Mesenchymal stem cell (in vitro differentiated cells and primary cell): Measurements from ENCODE around the gene CCDC82.

Source experiments
- DNase-seq: peaks from one replicate; pipeline ENCODE4 v3.0.0-alpha.2; 2013
- H2AFZ ChIP-seq: one replicate; pipeline ENCODE4 v1.6.1; 2013; ENCODE audit warnings: low read depth, mild to moderate bottlenecking, control low read depth, inconsistent platforms, low read length, moderate library complexity
- H2AK5ac ChIP-seq: 2 replicates; pipeline ENCODE4 v1.6.1; 2013; ENCODE audit warnings: low read length, moderate library complexity, mild to moderate bottlenecking, inconsistent platforms; ENCODE audit not compliant: severe bottlenecking
- H2BK120ac ChIP-seq: one replicate; pipeline ENCODE4 v1.6.1; 2013; ENCODE audit warnings: low read depth, mild to moderate bottlenecking, inconsistent platforms, low read length, moderate library complexity
- H2BK12ac ChIP-seq, 2 experiments: one replicate each; pipeline ENCODE4 v1.6.1; 2013; ENCODE audit warnings: inconsistent platforms in 2 of 2, low read length in 2 of 2, mild to moderate bottlenecking in 2 of 2, moderate library complexity in 2 of 2, control low read depth in 1 of 2
- H2BK15ac ChIP-seq: one replicate; pipeline ENCODE4 v1.6.1; 2013; ENCODE audit warnings: mild to moderate bottlenecking, low read depth, inconsistent platforms; ENCODE audit not compliant: poor library complexity, severe bottlenecking
- H2BK5ac ChIP-seq: 2 replicates; pipeline ENCODE4 v1.6.1; 2013; ENCODE audit warnings: low read depth, mild to moderate bottlenecking, low read length, control low read depth, inconsistent platforms; ENCODE audit not compliant: poor library complexity, severe bottlenecking
- H3K14ac ChIP-seq, 2 experiments: one replicate each; pipeline ENCODE4 v1.6.1; 2013; ENCODE audit warnings: inconsistent platforms in 2 of 2, low read length in 2 of 2, control low read depth in 1 of 2, mild to moderate bottlenecking in 1 of 2, moderate library complexity in 1 of 2
- H3K18ac ChIP-seq, 2 experiments: one replicate each; pipeline ENCODE4 v1.6.1; 2013; ENCODE audit warnings: inconsistent platforms in 2 of 2, low read length in 2 of 2, control low read depth in 1 of 2, low read depth in 1 of 2, mild to moderate bottlenecking in 1 of 2
- H3K23ac ChIP-seq, 2 experiments: one replicate each; pipeline ENCODE4 v1.6.1; 2013; ENCODE audit warnings: inconsistent platforms in 2 of 2, low read length in 2 of 2, mild to moderate bottlenecking in 2 of 2, moderate library complexity in 2 of 2, control low read depth in 1 of 2
- H3K27ac ChIP-seq: 2 replicates; pipeline ENCODE4 v1.5.1; 2013; ENCODE audit warnings: mild to moderate bottlenecking, moderate library complexity, low read length, control low read depth, inconsistent platforms; ENCODE audit not compliant: poor library complexity, severe bottlenecking
- H3K27me3 ChIP-seq, 2 experiments: 2 replicates each; pipeline versions ENCODE4 v1.6.1 to v1.7.0; 2013; ENCODE audit warnings: low read length in 2 of 2, mild to moderate bottlenecking in 2 of 2, moderate library complexity in 2 of 2, control low read depth in 1 of 2, inconsistent platforms in 1 of 2; ENCODE audit not compliant: control insufficient read depth in 1 of 2, insufficient read depth in 1 of 2
- H3K36me3 ChIP-seq, 2 experiments: 2 replicates each; pipeline versions ENCODE4 v1.6.1 to v1.7.0; 2013; ENCODE audit warnings: low read length in 2 of 2, control low read depth in 1 of 2, inconsistent platforms in 1 of 2, low read depth in 1 of 2, mild to moderate bottlenecking in 1 of 2; ENCODE audit not compliant: insufficient read depth in 2 of 2, control insufficient read depth in 1 of 2
- H3K4ac ChIP-seq, 2 experiments: one replicate each; pipeline ENCODE4 v1.6.1; 2013; ENCODE audit warnings: inconsistent platforms in 2 of 2, low read length in 2 of 2, mild to moderate bottlenecking in 2 of 2, moderate library complexity in 2 of 2, control low read depth in 1 of 2, low read depth in 1 of 2
- H3K4me1 ChIP-seq: 2 replicates; pipeline ENCODE4 v1.6.1; 2013; ENCODE audit warnings: low read depth, low read length, control low read depth; ENCODE audit not compliant: control insufficient read depth, insufficient read depth
- H3K4me2 ChIP-seq: 2 replicates; pipeline ENCODE4 v1.6.1; 2013; ENCODE audit warnings: low read length, mild to moderate bottlenecking, inconsistent platforms; ENCODE audit not compliant: poor library complexity, severe bottlenecking
- H3K4me3 ChIP-seq, 2 experiments: 2 replicates each; pipeline versions ENCODE4 v1.5.1 to v1.7.0; 2013; ENCODE audit warnings: low read length in 2 of 2, mild to moderate bottlenecking in 2 of 2, control low read depth in 1 of 2, low read depth in 1 of 2; ENCODE audit not compliant: insufficient read depth in 1 of 2
- H3K79me1 ChIP-seq: replicated peaks from 2 replicates; pipeline ENCODE4 v1.6.1; 2013; ENCODE audit warnings: mild to moderate bottlenecking, control low read depth, low read length, inconsistent platforms; ENCODE audit not compliant: poor library complexity, severe bottlenecking
- H3K9ac ChIP-seq: 2 replicates; pipeline ENCODE4 v1.7.0; 2013; ENCODE audit warnings: mild to moderate bottlenecking, low read length, moderate library complexity
- H3K9me3 ChIP-seq: 2 replicates; pipeline ENCODE4 v1.7.0; 2013; ENCODE audit warnings: mild to moderate bottlenecking, low read length; ENCODE audit not compliant: control insufficient read depth
- H4K8ac ChIP-seq: one replicate; pipeline ENCODE4 v1.6.1; 2013; ENCODE audit warnings: inconsistent platforms, mild to moderate bottlenecking, low read length, moderate library complexity
- H4K91ac ChIP-seq: one replicate; pipeline ENCODE4 v1.6.1; 2013; ENCODE audit warnings: mild to moderate bottlenecking, low read length, inconsistent platforms
- WGBS: methylation state at CpG from one replicate; pipeline ENCODE4 v1.1.7; 2013; ENCODE audit warnings: mixed read lengths; 5-methylcytosine and 5-hydroxymethylcytosine counted together

Gene CCDC82

DNA sequence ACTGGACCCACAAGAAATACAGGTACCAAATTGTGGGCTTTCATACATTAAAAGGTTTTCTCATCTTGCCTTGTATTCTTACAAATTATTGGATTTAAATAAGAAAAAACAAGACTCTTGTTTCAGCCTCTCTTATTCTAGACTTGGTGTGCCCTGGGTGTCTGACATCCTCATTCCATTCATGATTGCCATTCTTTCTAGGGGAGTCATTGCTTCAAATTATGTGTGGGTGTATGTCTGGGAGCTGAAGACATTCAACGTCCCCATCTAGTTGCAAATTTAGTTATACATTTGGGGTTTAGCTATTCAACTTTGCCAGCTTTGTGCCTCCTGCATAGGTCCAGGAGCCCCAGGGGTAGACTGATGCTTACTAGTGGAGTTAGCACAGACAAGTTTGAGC is 64.8 kb downstream of the CCDC82 start:
- no peak overlapping the region for H2BK120ac ChIP-seq
- no peak overlapping the region for H3K4ac ChIP-seq
- no peak overlapping the region for H4K8ac ChIP-seq
- H2BK15ac ChIP-seq = no peak overlapping the region
- peak overlapping the region; percentile 93 for H3K27ac ChIP-seq
- peaks cover 8% of the 10 kb centered on the region for H3K79me1 ChIP-seq
- no peak overlapping the region for H4K91ac ChIP-seq
- no peak for DNase-seq
- peaks cover 0 to 10% of the 10 kb centered on the region in 2 experiments for H3K36me3 ChIP-seq
- peaks cover 14% of the 10 kb centered on the region for H3K4me1 ChIP-seq
- H2AK5ac ChIP-seq = peak overlapping the region; percentile 89
- no peak overlapping the region for H3K4me2 ChIP-seq
- H2AFZ ChIP-seq = no peak overlapping the region
- H3K9ac ChIP-seq = peak overlapping the region; percentile 26
- H3K18ac ChIP-seq = no peak overlapping the region
- H3K9me3 ChIP-seq = no peaks in the 10 kb centered on the region
- no peaks in the 10 kb centered on the region for H3K27me3 ChIP-seq
- H2BK12ac ChIP-seq = no peak overlapping the region
- 0% methylated on average over 1 of the region's 1 CpG for WGBS
- peak overlapping the region; percentile 96 for H2BK5ac ChIP-seq
- no peak overlapping the region for H3K4me3 ChIP-seq
- H3K23ac ChIP-seq = no peak overlapping the region
- H3K14ac ChIP-seq = no peak overlapping the region

DNA sequence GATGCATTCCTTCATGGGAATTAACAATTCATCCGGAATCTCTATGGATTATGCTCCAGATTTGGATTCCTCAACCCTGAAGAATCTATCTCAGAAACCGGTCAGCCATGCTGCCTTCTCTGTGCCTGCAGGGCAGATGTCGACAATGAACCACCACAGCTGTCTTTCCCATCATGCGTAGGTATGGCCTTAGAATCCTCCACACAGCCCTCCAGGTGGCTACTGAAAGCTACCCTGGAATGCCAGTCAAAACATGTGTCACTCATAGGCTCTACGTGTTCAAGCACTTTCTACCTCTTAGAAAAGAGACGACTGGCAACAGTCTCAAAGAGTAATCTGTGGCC is 66.1 kb downstream of the CCDC82 start:
- peak overlapping the region; percentile 93 for H3K27ac ChIP-seq
- whole genome bisulfite sequencing = 93% methylated on average over 6 of the region's 6 CpGs

GRCh38 chr11:96322775-96323641 is 66.7 kb downstream of the CCDC82 start:
- H3K4ac ChIP-seq = no peak overlapping the region
- H3K27me3 ChIP-seq = no peaks in the 10 kb centered on the region
- H3K18ac ChIP-seq = no peak overlapping the region
- H3K9ac ChIP-seq = no peak overlapping the region
- no peak overlapping the region for H3K14ac ChIP-seq
- no peak for DNase-seq
- peaks cover 12% of the 10 kb centered on the region for H3K4me1 ChIP-seq
- H2AFZ ChIP-seq = no peak overlapping the region
- H2BK15ac ChIP-seq = no peak overlapping the region
- no peak overlapping the region for H2BK120ac ChIP-seq
- peaks cover 0 to 10% of the 10 kb centered on the region in 2 experiments for H3K36me3 ChIP-seq
- no peak overlapping the region for H3K27ac ChIP-seq
- H4K91ac ChIP-seq = no peak overlapping the region
- H3K4me2 ChIP-seq = no peak overlapping the region
- H3K23ac ChIP-seq = no peak overlapping the region
- H2BK5ac ChIP-seq = no peak overlapping the region
- H3K79me1 ChIP-seq = peaks cover 15% of the 10 kb centered on the region
- H3K9me3 ChIP-seq = no peaks in the 10 kb centered on the region
- H4K8ac ChIP-seq = no peak overlapping the region
- H3K4me3 ChIP-seq = no peak overlapping the region
- no peak overlapping the region for H2BK12ac ChIP-seq
- 98% methylated on average over 6 of the region's 10 CpGs for WGBS
- peak overlapping the region; percentile 23 for H2AK5ac ChIP-seq

More for the DNA sequence above, 66.1 kb downstream of the CCDC82 start:
- H3K18ac ChIP-seq = no peak overlapping the region
- peaks cover 15% of the 10 kb centered on the region for H3K79me1 ChIP-seq
- H3K23ac ChIP-seq = no peak overlapping the region
- H3K4me3 ChIP-seq = no peak overlapping the region
- peak overlapping the region; percentile 35 for H4K8ac ChIP-seq
- H3K4me1 ChIP-seq = peaks cover 14% of the 10 kb centered on the region
- H3K4me2 ChIP-seq = no peak overlapping the region
- no peaks in the 10 kb centered on the region for H3K9me3 ChIP-seq
- H2AK5ac ChIP-seq = peak overlapping the region; percentile 98
- no peaks in the 10 kb centered on the region for H3K27me3 ChIP-seq
- H2AFZ ChIP-seq = no peak overlapping the region
- H2BK12ac ChIP-seq = no peak overlapping the region
- H3K9ac ChIP-seq = no peak overlapping the region
- DNase-seq = no peak
- H2BK5ac ChIP-seq = peak overlapping the region; percentile 96
- H3K14ac ChIP-seq = no peak overlapping the region
- H3K36me3 ChIP-seq = peaks cover 0 to 10% of the 10 kb centered on the region in 2 experiments
- H2BK15ac ChIP-seq = no peak overlapping the region
- H2BK120ac ChIP-seq = no peak overlapping the region
- H4K91ac ChIP-seq = no peak overlapping the region
- H3K4ac ChIP-seq = no peak overlapping the region

DNA sequence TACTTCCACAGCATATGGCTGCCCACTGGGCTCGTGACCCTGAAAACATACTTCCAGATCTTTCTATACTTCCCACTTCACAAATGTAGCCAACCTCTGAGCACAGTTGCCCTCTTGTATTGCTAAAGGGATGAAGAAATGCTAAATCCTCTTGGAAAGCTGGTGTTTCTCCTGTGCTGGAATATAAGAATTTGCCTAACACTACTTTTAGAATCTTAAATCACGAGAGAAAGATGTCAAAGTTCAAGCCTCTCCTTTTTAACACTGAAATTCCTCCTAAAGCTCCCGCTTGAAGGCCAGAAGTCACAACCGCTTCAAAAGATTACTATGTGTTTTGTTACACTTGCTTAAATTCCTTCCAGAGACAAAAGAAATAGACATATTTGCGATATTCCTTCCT is 68.6 kb downstream of the CCDC82 start:
- Histone ChIP-seq H2AFZ (no peak overlapping the region), H2BK12ac (peak overlapping the region; percentile 30 to 33), H4K8ac (no peak overlapping the region), H4K91ac (no peak overlapping the region), H3K4me2 (no peak overlapping the region), H3K27ac (no peak overlapping the region), H3K9me3 (no peaks in the 10 kb centered on the region), H2AK5ac (peak overlapping the region; percentile 86), H3K4ac (peak overlapping the region in 1 of 2 experiments; percentile 52), H3K4me3 (no peak overlapping the region), H2BK15ac (peak overlapping the region; percentile 34), H2BK5ac (no peak overlapping the region), H3K27me3 (no peaks in the 10 kb centered on the region), H3K18ac (peak overlapping the region in 1 of 2 experiments; percentile 48), H3K23ac (no peak overlapping the region), H3K79me1 (peaks cover 20% of the 10 kb centered on the region), H3K4me1 (peaks cover 6% of the 10 kb centered on the region), H3K9ac (no peak overlapping the region), H3K36me3 (peaks cover 6 to 15% of the 10 kb centered on the region in 2 experiments), H2BK120ac (no peak overlapping the region), H3K14ac (no peak overlapping the region)
- 93% methylated on average over 4 of the region's 5 CpGs for WGBS
- no peak for DNase-seq
